Smooth muscle cell (in vitro differentiated cells): Measurements from ENCODE around the gene ZBTB25. TPM values are rescaled to one million over a fixed set of nuclear protein-coding genes. Genes with fewer than 3 reads are reported as not detected.

ENCODE experiments used
- DNase-seq: peaks from one replicate; lab custom pipeline; 2025; ENCODE audit not compliant: unreplicated experiment; lab: John Stamatoyannopoulos, UW
- H2AFZ ChIP-seq: fragments of 200-600 bp; sonication (generic); 2 replicates; pipeline ENCODE4 v1.6.0; 2016; ENCODE audit warnings: antibody characterized with exemption, low read depth, mild to moderate bottlenecking
- H3F3A ChIP-seq: fragments of 200-600 bp; sonication (generic); 2 replicates; pipeline ENCODE4 v1.6.0; 2017; ENCODE audit warnings: antibody characterized with exemption, low read depth
- H3K27ac ChIP-seq: fragments of 200-600 bp; sonication (generic); 2 replicates; pipeline ENCODE4 v1.5.1; 2016; ENCODE audit warnings: low read depth, mild to moderate bottlenecking
- H3K27me3 ChIP-seq: fragments of 200-600 bp; sonication (generic); 2 replicates; pipeline ENCODE4 v1.6.1; 2016; ENCODE audit warnings: low read depth, mild to moderate bottlenecking
- H3K36me3 ChIP-seq: fragments of 200-600 bp; sonication (generic); 2 replicates; pipeline ENCODE4 v1.5.1; 2016; ENCODE audit warnings: low read depth
- H3K4me1 ChIP-seq: fragments of 200-600 bp; sonication (generic); 2 replicates; pipeline ENCODE4 v1.5.1; 2016; ENCODE audit warnings: low read depth
- H3K4me2 ChIP-seq: fragments of 200-600 bp; sonication (generic); 2 replicates; pipeline ENCODE4 v1.6.0; 2016; ENCODE audit warnings: mild to moderate bottlenecking
- H3K4me3 ChIP-seq: fragments of 200-600 bp; sonication (generic); 2 replicates; pipeline ENCODE4 v1.5.1; 2016; ENCODE audit warnings: mild to moderate bottlenecking
- H3K79me2 ChIP-seq: fragments of 200-600 bp; sonication (generic); 2 replicates; pipeline ENCODE4 v1.6.0; 2016; ENCODE audit warnings: low read depth, mild to moderate bottlenecking
- H3K9ac ChIP-seq: fragments of 200-600 bp; sonication (generic); 2 replicates; pipeline ENCODE4 v1.6.0; 2016; ENCODE audit warnings: low read depth
- H3K9me3 ChIP-seq: fragments of 200-600 bp; sonication (generic); replicated peaks from 2 replicates; pipeline ENCODE4 v1.5.1; 2016; ENCODE audit warnings: low read depth
- H4K20me1 ChIP-seq: fragments of 200-600 bp; sonication (generic); 2 replicates; pipeline ENCODE4 v1.6.0; 2016; ENCODE audit warnings: low read depth
- CTCF ChIP-seq: fragments of 200-600 bp; sonication (generic); IDR thresholded peaks from 2 replicates; pipeline ENCODE4 v1.5.1; 2017; ENCODE audit warnings: borderline replicate concordance, mild to moderate bottlenecking, antibody characterized with exemption; ENCODE audit not compliant: insufficient read depth, poor library complexity, severe bottlenecking
- WGBS: methylation state at CpG from one replicate; pipeline ENCODE4 v1.1.7; 2016; ENCODE audit warnings: low lambda C conversion rate; 5-methylcytosine and 5-hydroxymethylcytosine counted together
- polyA plus RNA-seq: library from polyadenylated mRNA; unstranded; fragments of >200 nt; fragmentation: Nextera tagmentation; extraction: Ambion mirVana; gene quantifications from 2 replicates; pipeline ENCODE4 v1.2.1, GENCODE V29; 2016
- total RNA-seq: library from RNA; depleted of rRNA; stranded (reverse); fragments of >200 nt; gene quantifications from 2 replicates; pipeline ENCODE4 v1.2.3, GENCODE V29; 2014

Gene ZBTB25
- total and polyA plus RNA-seq, 2 experiments from 2014 or later: 6.9 to 12.5 TPM

DNA sequence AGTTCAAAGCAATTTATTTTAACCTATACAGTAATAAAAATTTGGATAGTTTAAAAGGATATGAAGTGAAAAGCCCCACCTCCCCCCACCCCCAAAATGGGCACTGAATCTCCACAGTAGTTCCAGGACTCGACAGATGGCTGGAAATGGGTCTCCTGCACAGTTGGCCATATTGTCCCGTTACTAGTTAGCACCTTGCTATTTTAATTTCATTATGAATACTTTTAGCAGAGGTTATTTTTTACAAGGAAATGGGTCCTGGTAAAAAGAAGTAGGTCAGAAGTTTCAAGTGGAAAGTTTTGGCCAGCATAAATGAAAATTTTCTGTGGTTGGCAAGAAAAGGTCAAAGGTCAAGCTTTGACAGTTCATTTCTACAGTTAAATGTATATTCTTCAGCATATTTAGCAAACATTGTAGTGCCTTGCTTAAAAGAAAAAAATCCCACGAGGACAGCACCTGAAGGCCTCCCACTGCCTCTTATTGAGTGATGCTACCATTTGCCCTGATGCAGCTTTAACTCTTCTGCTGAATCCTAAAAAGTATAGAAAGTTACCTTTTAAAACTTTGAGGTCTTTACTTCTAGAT lies 87.2 kb downstream of the ZBTB25 start:
- 94% methylated on average over 3 of the region's 3 CpGs for WGBS
- Histone ChIP-seq H3K9me3 (no peaks in the 10 kb centered on the region), H3K79me2 (no peaks in the 10 kb centered on the region), H3K36me3 (no peaks in the 10 kb centered on the region), H3K27ac (no peak overlapping the region), H3K4me1 (no peaks in the 10 kb centered on the region), H3K9ac (no peak overlapping the region), H3K4me3 (no peak overlapping the region), H3K4me2 (no peak overlapping the region), H3K27me3 (no peaks in the 10 kb centered on the region), H4K20me1 (no peaks in the 10 kb centered on the region), H2AFZ (no peak overlapping the region), H3F3A (peaks cover 6% of the 10 kb centered on the region)
- no peak for DNase-seq
- no peak for TF ChIP-seq CTCF

GRCh38 chr14:64412237-64412636 lies 91.4 kb downstream of the ZBTB25 start:
- peaks cover 6% of the 10 kb centered on the region for H3F3A ChIP-seq
- no peaks in the 10 kb centered on the region for H3K9me3 ChIP-seq
- no peak overlapping the region for H3K27ac ChIP-seq
- H3K79me2 ChIP-seq: no peaks in the 10 kb centered on the region
- DNase-seq: no peak
- no peaks in the 10 kb centered on the region for H3K27me3 ChIP-seq
- H3K4me3 ChIP-seq: no peak overlapping the region
- 100% methylated on average over 1 of the region's 1 CpG for WGBS
- no peak for TF ChIP-seq CTCF
- no peaks in the 10 kb centered on the region for H3K4me1 ChIP-seq
- no peak overlapping the region for H2AFZ ChIP-seq
- H3K9ac ChIP-seq: no peak overlapping the region
- no peaks in the 10 kb centered on the region for H4K20me1 ChIP-seq
- H3K36me3 ChIP-seq: no peaks in the 10 kb centered on the region
- H3K4me2 ChIP-seq: no peak overlapping the region

GRCh38 chr14:64411001-64411400 lies 92.6 kb downstream of the ZBTB25 start:
- no peak for DNase-seq
- H3F3A ChIP-seq: no peaks in the 10 kb centered on the region
- H3K9me3 ChIP-seq: no peaks in the 10 kb centered on the region
- H3K36me3 ChIP-seq: no peaks in the 10 kb centered on the region
- H3K79me2 ChIP-seq: no peaks in the 10 kb centered on the region
- no peaks in the 10 kb centered on the region for H3K4me1 ChIP-seq
- no peak overlapping the region for H3K4me2 ChIP-seq
- WGBS: 94% methylated on average over 4 of the region's 4 CpGs
- H4K20me1 ChIP-seq: no peaks in the 10 kb centered on the region
- no peak overlapping the region for H3K27ac ChIP-seq
- H2AFZ ChIP-seq: no peak overlapping the region
- no peak overlapping the region for H3K9ac ChIP-seq
- H3K27me3 ChIP-seq: no peaks in the 10 kb centered on the region
- no peak overlapping the region for H3K4me3 ChIP-seq
- no peak for TF ChIP-seq CTCF

- Histone ChIP-seq H3K4me3 (no peak overlapping the region), H3K27me3 (no peaks in the 10 kb centered on the region), H3K79me2 (no peaks in the 10 kb centered on the region), H3K4me1 (no peaks in the 10 kb centered on the region), H3K27ac (no peak overlapping the region), H3F3A (no peaks in the 10 kb centered on the region), H3K9me3 (no peaks in the 10 kb centered on the region), H2AFZ (no peak overlapping the region), H3K36me3 (no peaks in the 10 kb centered on the region), H3K4me2 (no peak overlapping the region), H3K9ac (no peak overlapping the region), H4K20me1 (no peaks in the 10 kb centered on the region)
- 80% methylated on average over 5 of the region's 5 CpGs for WGBS
- TF ChIP-seq CTCF: no peak
- DNase-seq: no peak
Measured at GRCh38 chr14:64410084-64410774, 93.4 kb downstream of the ZBTB25 start.
